Body of pancreas (tissue), 4 donors: Measurements from ENCODE around the gene DNAJC5G.

Experiments used
- POLR2A ChIP-seq, 3 donors: fragments of 450-650 bp; IDR thresholded peaks; one replicate each; pipeline ENCODE4 v1.6.1; 2016; ENCODE audit warnings: antibody characterized with exemption in 3 of 3, mild to moderate bottlenecking in 2 of 3
- TF ChIP-seq, protein P1 (sequence below), 7 experiments: fragments of 450-650 bp in 4 of 7; fragments of 200-600 bp in 3 of 7; sonication (generic) in 3 of 7; IDR thresholded peaks; one replicate each; pipeline ENCODE4 v1.5.1; 2016 to 2019; ENCODE audit warnings: antibody characterized with exemption in 7 of 7

DNA sequence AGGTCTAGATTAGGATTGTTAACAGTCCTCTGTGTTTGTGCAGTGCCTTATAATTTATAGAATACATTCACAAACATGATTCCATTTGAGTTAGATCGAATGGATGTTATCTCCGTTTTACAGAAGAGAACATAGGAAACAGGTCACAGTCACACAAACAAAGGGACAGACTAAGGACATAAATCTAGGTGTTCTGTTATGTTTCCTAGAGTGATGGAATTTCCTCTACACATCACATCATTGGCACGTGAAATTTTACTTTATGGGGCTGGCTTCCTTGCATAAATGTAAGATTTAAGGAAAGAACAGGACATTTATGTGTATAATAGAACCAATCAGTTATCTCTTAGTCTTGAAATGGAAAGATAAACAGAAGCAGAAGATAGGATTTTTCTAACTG, 13.4 kb downstream of the DNAJC5G start:
- TF ChIP-seq, protein P1, sequence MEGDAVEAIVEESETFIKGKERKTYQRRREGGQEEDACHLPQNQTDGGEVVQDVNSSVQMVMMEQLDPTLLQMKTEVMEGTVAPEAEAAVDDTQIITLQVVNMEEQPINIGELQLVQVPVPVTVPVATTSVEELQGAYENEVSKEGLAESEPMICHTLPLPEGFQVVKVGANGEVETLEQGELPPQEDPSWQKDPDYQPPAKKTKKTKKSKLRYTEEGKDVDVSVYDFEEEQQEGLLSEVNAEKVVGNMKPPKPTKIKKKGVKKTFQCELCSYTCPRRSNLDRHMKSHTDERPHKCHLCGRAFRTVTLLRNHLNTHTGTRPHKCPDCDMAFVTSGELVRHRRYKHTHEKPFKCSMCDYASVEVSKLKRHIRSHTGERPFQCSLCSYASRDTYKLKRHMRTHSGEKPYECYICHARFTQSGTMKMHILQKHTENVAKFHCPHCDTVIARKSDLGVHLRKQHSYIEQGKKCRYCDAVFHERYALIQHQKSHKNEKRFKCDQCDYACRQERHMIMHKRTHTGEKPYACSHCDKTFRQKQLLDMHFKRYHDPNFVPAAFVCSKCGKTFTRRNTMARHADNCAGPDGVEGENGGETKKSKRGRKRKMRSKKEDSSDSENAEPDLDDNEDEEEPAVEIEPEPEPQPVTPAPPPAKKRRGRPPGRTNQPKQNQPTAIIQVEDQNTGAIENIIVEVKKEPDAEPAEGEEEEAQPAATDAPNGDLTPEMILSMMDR (IDR thresholded peaks at IDR 0.05), result no peak
- no peak for TF ChIP-seq POLR2A (IDR thresholded peaks at IDR 0.05)
